H1 (cell line): ENCODE measurements around the gene SGSH.

Source experiments
- BACH1 ChIP-seq: IDR thresholded peaks from 2 replicates; pipeline ENCODE4 v1.6.1; 2012; ENCODE audit warnings: low read length, improper control_type of control experiment
- EP300 ChIP-seq, 2 experiments: IDR thresholded peaks; 1 replicate in 1 of 2; 2 replicates in 1 of 2; pipeline ENCODE4 v1.6.1; 2011 to 2012; ENCODE audit warnings: low read depth in 2 of 2, low read length in 2 of 2, mild to moderate bottlenecking in 2 of 2, borderline replicate concordance in 1 of 2, inconsistent platforms in 1 of 2, moderate library complexity in 1 of 2
- JUN ChIP-seq: IDR thresholded peaks from 2 replicates; pipeline ENCODE4 v1.6.1; 2011; ENCODE audit warnings: low read depth, mild to moderate bottlenecking, improper control_type of control experiment, low read length
- POLR2AphosphoS5 ChIP-seq: IDR thresholded peaks from 2 replicates; pipeline ENCODE4 v1.6.1; 2011; ENCODE audit warnings: low read depth, low read length
- RAD21 ChIP-seq, 2 experiments: IDR thresholded peaks in 1 of 2; conservative IDR thresholded peaks in 1 of 2; 2 replicates each; pipeline ENCODE4 v1.6.1; 2011; ENCODE audit warnings: low read depth in 2 of 2, low read length in 2 of 2, improper control_type of control experiment in 1 of 2, inconsistent platforms in 1 of 2, mild to moderate bottlenecking in 1 of 2, moderate library complexity in 1 of 2
- SIX5 ChIP-seq: IDR thresholded peaks from 2 replicates; pipeline ENCODE4 v1.6.1; 2011; ENCODE audit warnings: mild to moderate bottlenecking, low read depth, low read length
- TAF1 ChIP-seq: IDR thresholded peaks from 2 replicates; pipeline ENCODE4 v1.6.1; 2011; ENCODE audit warnings: mild to moderate bottlenecking, low read depth, low read length
- TF ChIP-seq, protein P1 (sequence below), 3 experiments: IDR thresholded peaks; 1 replicate in 2 of 3; 2 replicates in 1 of 3; pipeline versions ENCODE4 v1.5.1 to v1.6.1; 2011; ENCODE audit warnings: low read length in 3 of 3, mild to moderate bottlenecking in 3 of 3, inconsistent platforms in 2 of 3, low read depth in 1 of 3, moderate library complexity in 1 of 3; ENCODE audit not compliant: insufficient read depth in 1 of 3; ENCODE audit errors: control extremely low read depth in 1 of 3
- TF ChIP-seq, protein P2 (sequence below): IDR thresholded peaks from 2 replicates; pipeline ENCODE4 v1.6.1; 2012; ENCODE audit warnings: inconsistent platforms
- TF ChIP-seq, protein P3 (sequence below): IDR thresholded peaks from 2 replicates; pipeline ENCODE4 v1.6.1; 2011; ENCODE audit warnings: low read depth, mild to moderate bottlenecking, low read length; ENCODE audit not compliant: insufficient read depth

DNA sequence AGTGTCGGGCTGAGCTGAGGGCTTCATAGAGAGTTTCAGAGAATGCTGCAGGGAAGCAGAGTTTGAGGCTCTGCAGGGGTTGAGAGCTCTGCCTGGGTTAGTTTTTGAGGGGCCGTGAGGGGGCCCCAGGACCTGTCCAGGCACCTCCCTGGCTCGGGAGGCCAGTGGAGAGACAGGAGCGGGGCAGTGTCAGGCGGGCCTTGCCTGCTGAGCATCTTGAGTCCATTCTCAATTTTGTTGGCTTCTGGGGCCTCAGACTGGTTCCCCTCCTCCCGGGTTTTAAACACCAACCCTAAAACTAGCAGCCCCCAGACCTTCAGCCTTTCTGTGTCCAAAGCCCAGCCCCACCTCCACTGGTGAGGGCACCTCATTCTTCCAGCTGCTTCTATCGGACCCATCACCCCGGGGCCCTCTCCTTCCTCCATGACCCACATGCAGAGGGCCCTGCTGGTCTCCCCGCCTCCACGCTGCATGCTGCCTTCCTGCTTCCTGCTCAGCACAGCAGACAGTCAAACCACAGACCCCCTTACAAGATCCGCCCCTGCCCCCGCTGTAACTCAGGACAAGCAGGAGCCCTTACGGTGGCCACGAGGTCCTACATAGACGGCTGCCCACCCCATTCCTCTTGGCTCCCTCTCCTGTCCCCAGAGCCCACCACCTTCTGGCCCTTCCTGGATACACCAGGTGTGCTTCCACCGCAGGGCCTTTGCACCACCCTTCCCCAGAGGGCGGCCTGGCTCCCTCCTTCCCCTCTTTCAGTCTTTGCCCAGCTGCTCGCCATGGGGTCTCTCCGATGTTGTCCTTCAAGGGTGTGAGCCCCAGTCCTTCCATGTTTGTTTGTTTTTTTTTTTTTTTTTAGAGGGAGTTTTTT lies 44.3 kb upstream of the SGSH start:
- TF ChIP-seq TAF1 = no peak
- TF ChIP-seq, protein P1, sequence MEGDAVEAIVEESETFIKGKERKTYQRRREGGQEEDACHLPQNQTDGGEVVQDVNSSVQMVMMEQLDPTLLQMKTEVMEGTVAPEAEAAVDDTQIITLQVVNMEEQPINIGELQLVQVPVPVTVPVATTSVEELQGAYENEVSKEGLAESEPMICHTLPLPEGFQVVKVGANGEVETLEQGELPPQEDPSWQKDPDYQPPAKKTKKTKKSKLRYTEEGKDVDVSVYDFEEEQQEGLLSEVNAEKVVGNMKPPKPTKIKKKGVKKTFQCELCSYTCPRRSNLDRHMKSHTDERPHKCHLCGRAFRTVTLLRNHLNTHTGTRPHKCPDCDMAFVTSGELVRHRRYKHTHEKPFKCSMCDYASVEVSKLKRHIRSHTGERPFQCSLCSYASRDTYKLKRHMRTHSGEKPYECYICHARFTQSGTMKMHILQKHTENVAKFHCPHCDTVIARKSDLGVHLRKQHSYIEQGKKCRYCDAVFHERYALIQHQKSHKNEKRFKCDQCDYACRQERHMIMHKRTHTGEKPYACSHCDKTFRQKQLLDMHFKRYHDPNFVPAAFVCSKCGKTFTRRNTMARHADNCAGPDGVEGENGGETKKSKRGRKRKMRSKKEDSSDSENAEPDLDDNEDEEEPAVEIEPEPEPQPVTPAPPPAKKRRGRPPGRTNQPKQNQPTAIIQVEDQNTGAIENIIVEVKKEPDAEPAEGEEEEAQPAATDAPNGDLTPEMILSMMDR (IDR thresholded peaks at IDR 0.05; ENCODE audit: control extremely low read depth in 1 of 3, insufficient read depth in 1 of 3, low read depth in 1 of 3, low read length in 3 of 3) = no peak
- TF ChIP-seq, protein P2, sequence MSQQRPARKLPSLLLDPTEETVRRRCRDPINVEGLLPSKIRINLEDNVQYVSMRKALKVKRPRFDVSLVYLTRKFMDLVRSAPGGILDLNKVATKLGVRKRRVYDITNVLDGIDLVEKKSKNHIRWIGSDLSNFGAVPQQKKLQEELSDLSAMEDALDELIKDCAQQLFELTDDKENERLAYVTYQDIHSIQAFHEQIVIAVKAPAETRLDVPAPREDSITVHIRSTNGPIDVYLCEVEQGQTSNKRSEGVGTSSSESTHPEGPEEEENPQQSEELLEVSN = no peak
- no peak for TF ChIP-seq EP300 (IDR thresholded peaks at IDR 0.05; ENCODE audit: borderline replicate concordance in 1 of 2, low read depth in 2 of 2, low read length in 2 of 2)
- no peak for TF ChIP-seq JUN
- no peak for TF ChIP-seq POLR2AphosphoS5
- TF ChIP-seq SIX5 = no peak
- TF ChIP-seq, protein P3, sequence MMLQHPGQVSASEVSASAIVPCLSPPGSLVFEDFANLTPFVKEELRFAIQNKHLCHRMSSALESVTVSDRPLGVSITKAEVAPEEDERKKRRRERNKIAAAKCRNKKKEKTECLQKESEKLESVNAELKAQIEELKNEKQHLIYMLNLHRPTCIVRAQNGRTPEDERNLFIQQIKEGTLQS = no peak
- no peak for TF ChIP-seq RAD21 (IDR thresholded peaks at IDR 0.05 in 1 of 2, conservative IDR thresholded peaks at IDR 0.05 in 1 of 2; ENCODE audit: low read depth in 2 of 2, low read length in 2 of 2)
- TF ChIP-seq BACH1 = no peak
